GM10266 (cell line): Measurements from ENCODE around the gene AGAP2.

Experiments
- DNase-seq: peaks from one replicate; pipeline ENCODE4 v3.0.0; 2012; ENCODE audit errors: extremely low spot score
- CTCF ChIP-seq: IDR thresholded peaks from 2 replicates; pipeline ENCODE4 v1.5.1; 2012; ENCODE audit warnings: mild to moderate bottlenecking, low read depth; ENCODE audit not compliant: control insufficient read depth, insufficient read depth; ENCODE audit errors: missing control alignments

AGAP2 gene

GRCh38 chr12:57739914-57740538 lies 1.5 kb upstream of the AGAP2 start:
- DNase-seq: no peak
- TF ChIP-seq CTCF: no peak

DNA sequence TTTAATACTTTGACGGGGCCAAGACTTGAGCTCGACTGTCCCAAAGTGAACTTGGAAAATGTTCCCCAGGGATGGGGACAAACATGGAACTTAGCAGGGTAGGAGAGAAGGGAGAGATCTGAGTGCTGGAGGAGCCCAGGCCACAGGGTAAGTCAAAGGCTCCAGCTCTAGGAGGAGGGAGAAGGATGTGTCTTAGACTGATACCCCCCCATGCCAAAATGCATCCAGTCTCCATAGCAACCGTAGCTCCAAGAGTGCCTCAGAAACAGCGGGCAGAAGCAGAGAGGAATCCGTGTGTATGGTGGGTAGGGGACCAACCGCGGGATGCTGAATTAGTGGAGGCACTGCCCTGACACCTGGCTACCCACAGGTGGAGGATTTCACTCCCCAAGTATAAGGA lies 845 bp upstream of the AGAP2 start:
- no peak for TF ChIP-seq CTCF
- DNase-seq: no peak

DNA sequence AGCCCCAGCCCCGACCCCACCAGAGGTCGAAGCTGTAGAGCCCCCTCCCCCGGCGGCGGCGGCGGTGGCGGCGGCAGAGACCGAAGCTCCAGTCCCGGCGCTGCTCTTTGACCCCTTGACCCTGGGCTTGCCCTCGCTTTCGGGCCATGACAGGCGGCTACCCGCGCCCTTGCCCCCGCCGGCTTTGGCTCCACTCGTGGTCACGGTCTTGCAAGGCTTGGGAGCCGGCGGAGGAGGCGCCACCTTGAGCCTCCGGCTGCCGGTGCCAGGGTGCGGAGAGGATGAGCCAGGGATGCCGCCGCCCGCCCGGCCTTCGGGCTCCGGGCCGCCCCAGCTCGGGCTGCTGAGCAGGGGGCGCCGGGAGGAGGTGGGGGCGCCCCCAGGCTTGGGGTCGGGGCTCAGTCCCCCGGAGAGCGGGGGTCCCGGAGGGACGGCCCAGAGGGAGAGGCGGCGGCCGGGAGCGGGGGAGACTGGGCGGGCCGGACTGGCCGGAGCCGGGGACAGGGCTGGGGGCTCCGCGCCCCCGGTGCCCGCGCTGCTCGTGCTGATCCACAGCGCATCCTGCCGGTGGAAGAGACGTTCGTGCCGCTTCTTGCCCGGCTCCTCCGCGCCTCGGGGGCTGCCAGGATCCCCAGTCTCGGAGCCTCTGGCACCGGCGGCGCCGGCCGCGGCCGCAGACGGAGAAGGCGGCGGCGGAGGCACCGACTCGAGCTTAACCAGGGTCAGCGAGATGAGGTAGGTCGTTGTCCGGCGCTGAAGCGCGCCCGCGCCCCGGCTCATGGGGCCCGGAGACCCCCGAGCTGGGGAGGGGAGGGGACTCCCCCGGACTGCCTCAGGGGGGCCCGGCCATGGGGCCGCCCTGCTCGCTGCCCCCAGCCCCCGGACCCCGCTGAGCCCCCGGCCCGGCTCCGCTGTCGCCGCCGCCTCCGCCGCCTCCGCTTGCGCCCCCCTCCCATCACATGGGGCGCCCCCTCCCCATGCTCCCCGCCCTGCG lies 778 bp downstream of the AGAP2 start:
- DNase-seq: no peak
- TF ChIP-seq CTCF: no peak

DNA sequence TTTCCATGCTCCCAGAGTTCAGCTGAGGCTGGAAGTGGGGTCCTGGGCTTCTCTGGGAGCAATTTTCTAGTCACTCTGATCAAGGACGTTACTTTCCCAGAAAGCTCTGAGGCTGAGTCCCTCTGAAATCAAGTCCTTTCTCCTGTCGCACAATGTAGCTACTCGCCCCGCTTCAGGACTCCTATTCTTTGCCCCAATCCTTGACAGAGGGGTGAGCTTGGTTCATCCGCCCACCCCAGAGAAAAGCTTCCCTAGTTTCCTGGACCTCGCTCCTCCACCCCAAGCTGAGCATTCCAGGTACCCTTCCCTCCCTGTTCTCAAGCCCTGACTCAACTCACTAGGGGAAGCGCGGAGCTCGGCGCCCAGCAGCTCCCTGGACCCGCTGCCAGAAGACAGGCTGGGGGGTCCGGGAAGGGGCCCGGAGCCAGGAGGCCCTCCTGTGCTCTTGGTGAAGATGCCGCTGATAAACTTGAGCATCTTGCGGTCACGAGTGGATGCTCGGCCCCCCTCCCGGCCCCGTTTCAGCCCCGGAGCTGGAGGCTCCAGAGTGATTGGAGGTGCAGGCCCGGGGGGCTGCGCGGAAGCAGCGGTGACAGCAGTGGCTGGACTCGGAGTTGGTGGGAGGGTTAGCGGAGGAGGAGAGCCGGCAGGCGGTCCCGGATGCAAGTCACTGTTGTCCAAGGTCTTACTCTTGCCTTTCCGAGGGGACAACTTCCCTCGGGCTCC lies 1.6 kb downstream of the AGAP2 start:
- TF ChIP-seq CTCF: no peak
- DNase-seq: no peak

DNA sequence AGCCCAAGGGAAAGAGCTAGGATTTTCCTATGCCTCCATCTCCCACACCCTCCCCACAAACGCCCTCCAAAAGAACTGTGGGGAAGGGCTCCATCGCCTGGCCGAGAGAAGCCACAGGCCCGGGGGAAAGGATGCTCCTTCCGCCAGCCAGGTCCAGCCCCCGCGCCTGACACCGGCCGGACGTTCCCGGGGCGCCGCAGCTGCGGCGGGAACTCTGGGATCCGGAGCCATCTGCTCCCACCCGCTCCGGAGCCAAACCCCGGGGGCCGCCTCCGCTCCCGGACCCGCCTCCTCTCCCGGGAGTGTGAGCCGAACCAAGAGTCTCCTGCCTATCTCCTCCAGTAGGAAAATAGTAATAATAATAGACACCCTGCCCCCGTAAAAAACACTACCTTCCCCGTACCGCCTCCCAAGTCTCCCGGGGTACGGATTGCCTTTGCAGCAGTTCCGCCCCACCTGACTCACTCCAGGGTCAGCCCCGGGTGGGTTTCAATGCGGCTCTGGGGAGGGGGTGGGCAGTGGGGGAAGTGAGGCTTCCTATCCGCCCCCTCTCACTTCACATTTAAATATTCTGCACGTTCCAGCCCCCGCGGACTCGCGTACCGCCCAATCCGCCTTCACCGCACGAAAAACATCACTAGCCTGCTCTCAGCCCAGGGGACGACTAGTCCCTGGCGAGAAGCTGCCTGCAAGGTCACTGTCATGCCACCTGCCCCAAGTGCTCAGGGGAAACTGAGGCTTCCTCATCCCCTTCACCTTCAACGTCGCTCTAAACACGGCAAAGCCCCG lies 2.4 kb downstream of the AGAP2 start:
- no peak for TF ChIP-seq CTCF
- no peak for DNase-seq

GRCh38 chr12:57735198-57735855 lies 3.2 kb downstream of the AGAP2 start:
- TF ChIP-seq CTCF: no peak
- DNase-seq: no peak
